B cell (primary cell): ENCODE data around the gene VPS72. TPM values are rescaled to one million over a fixed set of nuclear protein-coding genes. Genes with fewer than 3 reads are reported as not detected.
A peak's percentile ranks its signal among the peaks of the same experiment; 100 is the strongest.

Experiments used
- ATAC-seq: fragments of 200-7000 bp; cut with Tn5 transposase; one replicate; pipeline ENCODE4 v1.10.0; 2021; ENCODE audit warnings: low read depth, mild to moderate bottlenecking, moderate number of reproducible peaks, moderate library complexity
- CTCF ChIA-PET: fragments of 350-600 bp; sonication (Branson Sonifier 250); formaldehyde crosslinking; loops from one replicate; lab custom pipeline; 2021; ENCODE audit warnings: antibody characterized with exemption, inconsistent platforms; lab: Charles Lee
- POLR2A ChIA-PET: fragments of 350-600 bp; sonication (Branson Sonifier 250); formaldehyde crosslinking; loops from one replicate; lab custom pipeline; 2021; ENCODE audit warnings: antibody characterized with exemption; lab: Charles Lee
- DNase-seq: peaks from one replicate; pipeline ENCODE4 v3.0.0; 2013
- H2AFZ ChIP-seq: 2 replicates; pipeline ENCODE4 v1.6.1; 2012; ENCODE audit warnings: mild to moderate bottlenecking, low read depth, low read length; ENCODE audit not compliant: insufficient read depth, poor library complexity, severe bottlenecking
- H3K27ac ChIP-seq, 2 donors: 1 replicate in 1 of 2; 2 replicates in 1 of 2; pipeline ENCODE4 v1.5.1; 2012 to 2013; ENCODE audit warnings: low read length in 2 of 2, mild to moderate bottlenecking in 2 of 2, moderate library complexity in 1 of 2
- H3K27me3 ChIP-seq, 4 experiments: fragments of 200-600 bp in 1 of 4; sonication (generic) in 1 of 4; replicated peaks in 1 of 4; 1 replicate in 2 of 4; 2 replicates in 2 of 4; pipeline versions ENCODE4 v1.6.1 to v1.7.0; 2013 to 2016; ENCODE audit warnings: low read length in 3 of 4, mild to moderate bottlenecking in 2 of 4, mixed read lengths in 1 of 4, moderate library complexity in 1 of 4; ENCODE audit not compliant: insufficient read depth in 4 of 4, control insufficient read depth in 3 of 4; ENCODE audit errors: control extremely low read depth in 1 of 4
- H3K36me3 ChIP-seq, 2 experiments: replicated peaks in 1 of 2; 1 replicate in 1 of 2; 2 replicates in 1 of 2; pipeline versions ENCODE4 v1.6.1 to v1.7.1; 2013; ENCODE audit warnings: low read length in 1 of 2; ENCODE audit not compliant: insufficient read depth in 2 of 2, control insufficient read depth in 1 of 2; ENCODE audit errors: control extremely low read depth in 1 of 2, extremely low read depth in 1 of 2
- H3K4me1 ChIP-seq, 2 donors: fragments of 200-600 bp in 1 of 2; sonication (generic) in 1 of 2; 1 replicate in 1 of 2; 2 replicates in 1 of 2; pipeline versions ENCODE4 v1.5.1 to v1.6.1; 2013 to 2017; ENCODE audit warnings: low read length in 2 of 2; ENCODE audit not compliant: control insufficient read depth in 2 of 2, insufficient read depth in 2 of 2
- H3K4me2 ChIP-seq: replicated peaks from 2 replicates; pipeline ENCODE3; 2012; ENCODE audit warnings: mild to moderate bottlenecking, low read depth, low read length; ENCODE audit not compliant: poor library complexity, severe bottlenecking
- H3K4me3 ChIP-seq, 5 experiments: fragments of 200-600 bp in 1 of 5; sonication (generic) in 1 of 5; 1 replicate in 3 of 5; 2 replicates in 2 of 5; pipeline versions ENCODE4 v1.5.1 to v1.7.0; 2011 to 2016; ENCODE audit warnings: low read length in 4 of 5, mild to moderate bottlenecking in 4 of 5, low read depth in 2 of 5, control low read depth in 1 of 5, moderate library complexity in 1 of 5; ENCODE audit not compliant: insufficient read depth in 1 of 5; ENCODE audit errors: control extremely low read depth in 1 of 5, extremely low read depth in 1 of 5
- H3K79me2 ChIP-seq: fragments of 200-600 bp; sonication (generic); one replicate; pipeline ENCODE4 v1.6.0; 2016; ENCODE audit warnings: low read length; ENCODE audit not compliant: control insufficient read depth, insufficient read depth
- H3K9ac ChIP-seq: fragments of 200-600 bp; sonication (generic); 2 replicates; pipeline ENCODE4 v1.6.1; 2017; ENCODE audit warnings: mild to moderate bottlenecking, low read length, moderate library complexity
- H3K9me3 ChIP-seq, 3 donors: one replicate each; pipeline versions ENCODE4 v1.6.1 to v1.7.1; 2013; ENCODE audit warnings: low read length in 2 of 3; ENCODE audit not compliant: control insufficient read depth in 2 of 3, insufficient read depth in 1 of 3; ENCODE audit errors: control extremely low read depth in 1 of 3
- H4K20me1 ChIP-seq: 2 replicates; pipeline ENCODE4 v1.6.0; 2012; ENCODE audit warnings: mild to moderate bottlenecking, low read length; ENCODE audit not compliant: insufficient read depth, control insufficient read depth, poor library complexity, severe bottlenecking
- H3K27ac Mint-ChIP-seq: one replicate; pipeline ENCODE4 v1.8.0; 2021; ENCODE audit warnings: mixed read lengths
- H3K27me3 Mint-ChIP-seq: one replicate; pipeline ENCODE4 v1.8.0; 2021; ENCODE audit warnings: mixed read lengths
- H3K4me1 Mint-ChIP-seq: one replicate; pipeline ENCODE4 v1.8.0; 2021; ENCODE audit warnings: mixed read lengths
- H3K4me3 Mint-ChIP-seq: one replicate; pipeline ENCODE4 v1.8.0; 2021; ENCODE audit warnings: mixed read lengths
- H3K9me3 Mint-ChIP-seq: one replicate; pipeline ENCODE4 v1.8.0; 2022; ENCODE audit warnings: mixed read lengths; ENCODE audit not compliant: insufficient read depth
- EZH2 ChIP-seq: IDR thresholded peaks from 2 replicates; pipeline ENCODE4 v1.6.1; 2012; ENCODE audit warnings: borderline replicate concordance, low read depth, mild to moderate bottlenecking, moderate library complexity, low read length; ENCODE audit not compliant: insufficient read depth, poor library complexity, severe bottlenecking
- WGBS: methylation state at CpG from one replicate; pipeline ENCODE4 v1.1.5; 2013; ENCODE audit warnings: missing lambda C conversion rate; ENCODE audit not compliant: insufficient coverage; 5-methylcytosine and 5-hydroxymethylcytosine counted together
- intact Hi-C: fragments of 100-400 bp; cut with micrococcal nuclease; formaldehyde crosslinking; loops from one replicate; pipeline ENCODE4 v1.10.0; 2022
- polyA plus RNA-seq: library from polyadenylated mRNA; depleted of rRNA; stranded (reverse); fragments of >200 nt; gene quantifications from 2 replicates; pipeline ENCODE4 v1.2.3, GENCODE V29; 2012
- total RNA-seq, 2 donors: library from RNA; stranded (reverse); fragments of 120-200 nt in 1 of 2; gene quantifications; 1 replicate in 1 of 2; 2 replicates in 1 of 2; pipeline versions ENCODE4 v1.2.3 to v1.2.4, GENCODE V29; 2013 to 2022
- TF ChIP-seq, protein P1 (sequence below): fragments of 200-600 bp; IDR thresholded peaks from one replicate; pipeline ENCODE4 v1.8.0; 2022; ENCODE audit warnings: antibody characterized with exemption, mild to moderate bottlenecking

Gene VPS72
- total and polyA plus RNA-seq, 2 donors (not counting 1 experiment from before 2014, with no cell fraction given), result 42.1 to 48.7 TPM

- TF ChIP-seq, protein P1, sequence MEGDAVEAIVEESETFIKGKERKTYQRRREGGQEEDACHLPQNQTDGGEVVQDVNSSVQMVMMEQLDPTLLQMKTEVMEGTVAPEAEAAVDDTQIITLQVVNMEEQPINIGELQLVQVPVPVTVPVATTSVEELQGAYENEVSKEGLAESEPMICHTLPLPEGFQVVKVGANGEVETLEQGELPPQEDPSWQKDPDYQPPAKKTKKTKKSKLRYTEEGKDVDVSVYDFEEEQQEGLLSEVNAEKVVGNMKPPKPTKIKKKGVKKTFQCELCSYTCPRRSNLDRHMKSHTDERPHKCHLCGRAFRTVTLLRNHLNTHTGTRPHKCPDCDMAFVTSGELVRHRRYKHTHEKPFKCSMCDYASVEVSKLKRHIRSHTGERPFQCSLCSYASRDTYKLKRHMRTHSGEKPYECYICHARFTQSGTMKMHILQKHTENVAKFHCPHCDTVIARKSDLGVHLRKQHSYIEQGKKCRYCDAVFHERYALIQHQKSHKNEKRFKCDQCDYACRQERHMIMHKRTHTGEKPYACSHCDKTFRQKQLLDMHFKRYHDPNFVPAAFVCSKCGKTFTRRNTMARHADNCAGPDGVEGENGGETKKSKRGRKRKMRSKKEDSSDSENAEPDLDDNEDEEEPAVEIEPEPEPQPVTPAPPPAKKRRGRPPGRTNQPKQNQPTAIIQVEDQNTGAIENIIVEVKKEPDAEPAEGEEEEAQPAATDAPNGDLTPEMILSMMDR, result no peak
- no peak for TF ChIP-seq EZH2
- no peaks in the 10 kb centered on the region for H3K9me3 ChIP-seq
- peak within 1 kb of the TSS; percentile 26 to 80 for H3K27ac ChIP-seq
- H3K36me3 ChIP-seq, result peaks cover 3 to 33% of the 10 kb centered on the region in 2 experiments
- Mint-ChIP-seq H3K27ac (peak within 1 kb of the TSS; percentile 96), H3K4me1 (peaks cover 37% of the 10 kb centered on the region), H3K27me3 (no peaks in the 10 kb centered on the region), H3K4me3 (peak within 1 kb of the TSS; percentile 92), H3K9me3 (no peaks in the 10 kb centered on the region)
- H2AFZ ChIP-seq, result peak within 1 kb of the TSS; percentile 74
- DNase-seq, result peak; percentile 99
- H3K4me1 ChIP-seq, result peaks cover 16 to 22% of the 10 kb centered on the region in 2 donors
- ATAC-seq, result peak; percentile 98
- 2% methylated on average over 36 of the region's 38 CpGs for WGBS
- intact Hi-C loops, result loop anchor here (1.0 to 10.0 kb wide), 10 partner anchors 10 to 681 kb away; partner anchors contain the start of genes CTSS, PIP5K1A, PRUNE1 and PSMD4
- H3K4me2 ChIP-seq, result peak within 1 kb of the TSS; percentile 91
- peak within 1 kb of the TSS; percentile 82 for H3K9ac ChIP-seq
- H3K27me3 ChIP-seq, result no peaks in the 10 kb centered on the region
- POLR2A ChIA-PET, result interaction anchor here (0.6 to 1.6 kb wide), 5 partner anchors 9 to 185 kb away, joined by 3 to 8 read pairs (median 4); partner anchors contain the start of genes PSMD4, TNFAIP8L2 and VPS72
- peak within 1 kb of the TSS; percentile 81 to 99 (median 92) for H3K4me3 ChIP-seq
- peaks cover 4% of the 10 kb centered on the region for H4K20me1 ChIP-seq
- CTCF ChIA-PET, result interaction anchor here (0.7 to 2.7 kb wide), 6 partner anchors 8 to 174 kb away, joined by 3 to 9 read pairs (median 4); partner anchors contain the start of gene TNFAIP8L2
- H3K79me2 ChIP-seq, result peaks cover 22% of the 10 kb centered on the region
Measured at GRCh38 chr1:151165738-151166504, 24.1 kb downstream of the VPS72 start, which contains the start of the genes LYSMD1 and SCNM1. LYSMD1 (minus strand) TSS chr1:151165902; CDS start chr1:151165258, 644 bp downstream. SCNM1 (plus strand) TSS chr1:151166144; CDS start chr1:151166153, 9 bp downstream.
